ENCODE data around the gene LGALS9C.
"Not testable (repeated sequence)": the region's sequence is repeated elsewhere in the genome, so short reads cannot be mapped to it uniquely, and the experiment has no call there.

- TF ChIP-seq ZFP30 (CRISPR knock-in tag; IDR thresholded peaks at IDR 0.05); PATZ1 (CRISPR knock-in tag; IDR thresholded peaks at IDR 0.05; ENCODE audit: borderline replicate concordance); GLIS3 (CRISPR knock-in tag; IDR thresholded peaks at IDR 0.05); ZNF565 (CRISPR knock-in tag; conservative IDR thresholded peaks at IDR 0.05; ENCODE audit: low read depth); BACH2 (CRISPR knock-in tag; IDR thresholded peaks at IDR 0.05; ENCODE audit: borderline replicate concordance): not testable (repeated sequence)
Measured at GRCh38 chr17:18528899-18529500, 52.4 kb downstream of the LGALS9C start.

Data from SK-N-SH treated with all-trans-retinoic acid at 6 μM for 48 hours (cell line).